Hepatocyte (in vitro differentiated cells): ENCODE data around the gene CRACR2A.

ENCODE experiments used
- EZH2 ChIP-seq: fragments of 200-600 bp; sonication (generic); IDR thresholded peaks from 2 replicates; pipeline ENCODE4 v1.6.1; 2016; ENCODE audit warnings: antibody characterized with exemption, mild to moderate bottlenecking, borderline replicate concordance
- TF ChIP-seq, protein P1 (sequence below): fragments of 200-600 bp; sonication (generic); IDR thresholded peaks from 2 replicates; pipeline ENCODE4 v1.5.1; 2016; ENCODE audit warnings: antibody characterized with exemption, mild to moderate bottlenecking; ENCODE audit not compliant: poor library complexity

DNA sequence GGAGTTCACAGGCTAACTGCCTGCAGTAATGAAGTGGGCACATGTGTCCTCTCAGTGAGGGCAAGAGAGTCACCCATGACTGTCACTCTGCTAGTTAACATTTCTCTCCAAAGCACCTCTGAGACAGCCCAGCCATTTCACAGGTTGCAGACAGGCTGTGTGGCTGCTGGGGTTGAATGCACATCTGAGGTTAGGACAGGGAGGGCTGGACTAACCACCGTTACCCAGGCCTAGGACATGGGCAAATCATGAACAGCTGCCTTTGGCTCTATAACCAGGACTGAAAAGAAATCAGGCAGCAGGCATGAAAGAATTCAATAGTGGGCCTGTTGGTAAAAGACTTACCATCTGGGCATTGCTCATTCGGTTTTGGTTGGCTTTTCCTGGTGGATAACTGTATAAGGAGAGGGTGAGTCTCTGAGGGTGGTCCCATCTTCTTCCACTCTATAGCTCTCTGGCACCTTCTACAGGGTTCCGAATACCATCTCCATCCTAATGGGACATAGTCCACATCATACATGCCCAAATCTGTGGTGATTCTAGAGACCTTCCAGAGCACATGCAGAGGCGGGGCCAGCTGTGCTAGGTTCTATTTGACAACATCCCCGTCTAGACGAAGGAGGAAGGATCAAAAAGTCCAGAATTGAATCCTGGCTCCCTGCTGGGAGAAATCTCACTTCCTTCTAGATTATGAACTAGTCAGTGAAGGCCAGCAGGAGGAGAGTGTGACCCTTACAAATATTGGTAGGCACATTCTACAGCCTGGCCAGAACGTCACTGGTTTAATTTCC is 10.8 kb downstream of the CRACR2A start:
- TF ChIP-seq, protein P1, sequence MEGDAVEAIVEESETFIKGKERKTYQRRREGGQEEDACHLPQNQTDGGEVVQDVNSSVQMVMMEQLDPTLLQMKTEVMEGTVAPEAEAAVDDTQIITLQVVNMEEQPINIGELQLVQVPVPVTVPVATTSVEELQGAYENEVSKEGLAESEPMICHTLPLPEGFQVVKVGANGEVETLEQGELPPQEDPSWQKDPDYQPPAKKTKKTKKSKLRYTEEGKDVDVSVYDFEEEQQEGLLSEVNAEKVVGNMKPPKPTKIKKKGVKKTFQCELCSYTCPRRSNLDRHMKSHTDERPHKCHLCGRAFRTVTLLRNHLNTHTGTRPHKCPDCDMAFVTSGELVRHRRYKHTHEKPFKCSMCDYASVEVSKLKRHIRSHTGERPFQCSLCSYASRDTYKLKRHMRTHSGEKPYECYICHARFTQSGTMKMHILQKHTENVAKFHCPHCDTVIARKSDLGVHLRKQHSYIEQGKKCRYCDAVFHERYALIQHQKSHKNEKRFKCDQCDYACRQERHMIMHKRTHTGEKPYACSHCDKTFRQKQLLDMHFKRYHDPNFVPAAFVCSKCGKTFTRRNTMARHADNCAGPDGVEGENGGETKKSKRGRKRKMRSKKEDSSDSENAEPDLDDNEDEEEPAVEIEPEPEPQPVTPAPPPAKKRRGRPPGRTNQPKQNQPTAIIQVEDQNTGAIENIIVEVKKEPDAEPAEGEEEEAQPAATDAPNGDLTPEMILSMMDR = no peak
- TF ChIP-seq EZH2 = no peak
